Keratinocyte (primary cell): ENCODE measurements around the gene SHROOM3. TPM values are rescaled to one million over a fixed set of nuclear protein-coding genes. Genes with fewer than 3 reads are reported as not detected.

ENCODE experiments used
- DNase-seq: peaks from one replicate; pipeline ENCODE4 v3.0.0-alpha.2; 2011; ENCODE audit warnings: low read depth, missing footprints, low spot score
- FAIRE-seq: peaks from 2 replicates; lab custom pipeline; 2011; peaks lifted over from hg19 to GRCh38; lab: Jason Lieb, UNC
- H2AFZ ChIP-seq: 2 replicates; pipeline ENCODE4 v1.6.0; 2012; ENCODE audit warnings: low read length, control low read depth, inconsistent platforms; ENCODE audit not compliant: control insufficient read depth
- H3K27ac ChIP-seq: 2 replicates; pipeline ENCODE4 v1.5.1; 2011; ENCODE audit warnings: low read length; ENCODE audit not compliant: control insufficient read depth, insufficient read depth
- H3K27me3 ChIP-seq: 3 replicates; pipeline ENCODE4 v1.6.0; 2011; ENCODE audit warnings: low read length; ENCODE audit not compliant: control insufficient read depth, insufficient read depth; ENCODE audit errors: extremely low read depth
- H3K36me3 ChIP-seq, 2 experiments: 2 replicates in 1 of 2; 3 replicates in 1 of 2; pipeline ENCODE4 v1.5.1; 2011; ENCODE audit warnings: low read length in 2 of 2, mild to moderate bottlenecking in 1 of 2; ENCODE audit not compliant: control insufficient read depth in 2 of 2, insufficient read depth in 2 of 2; ENCODE audit errors: extremely low read depth in 1 of 2
- H3K4me1 ChIP-seq: 3 replicates; pipeline ENCODE4 v1.5.1; 2011; ENCODE audit warnings: low read length; ENCODE audit not compliant: control insufficient read depth, insufficient read depth; ENCODE audit errors: extremely low read depth
- H3K4me2 ChIP-seq: 3 replicates; pipeline ENCODE4 v1.6.0; 2011; ENCODE audit warnings: low read depth, low read length; ENCODE audit not compliant: control insufficient read depth, insufficient read depth; ENCODE audit errors: extremely low read depth
- H3K4me3 ChIP-seq, 3 experiments: fragments of 200-600 bp in 1 of 3; sonication (generic) in 1 of 3; 2 replicates in 2 of 3; 3 replicates in 1 of 3; pipeline ENCODE4 v1.5.1; 2011 to 2016; ENCODE audit warnings: low read length in 3 of 3, mild to moderate bottlenecking in 3 of 3, control low read depth in 2 of 3, inconsistent platforms in 1 of 3, low read depth in 1 of 3, mixed read lengths in 1 of 3, mixed run types in 1 of 3, moderate library complexity in 1 of 3; ENCODE audit not compliant: control insufficient read depth in 2 of 3, insufficient read depth in 2 of 3; ENCODE audit errors: extremely low read depth in 1 of 3
- H3K79me2 ChIP-seq: 2 replicates; pipeline ENCODE4 v1.6.0; 2012; ENCODE audit warnings: low read length; ENCODE audit not compliant: control insufficient read depth, insufficient read depth
- H3K9ac ChIP-seq: 3 replicates; pipeline ENCODE4 v1.6.0; 2011; ENCODE audit warnings: low read length; ENCODE audit not compliant: control insufficient read depth, insufficient read depth; ENCODE audit errors: extremely low read depth
- H3K9me1 ChIP-seq: 3 replicates; pipeline ENCODE4 v1.6.0; 2011; ENCODE audit warnings: low read length; ENCODE audit not compliant: control insufficient read depth, insufficient read depth; ENCODE audit errors: extremely low read depth
- H3K9me3 ChIP-seq: 2 replicates; pipeline ENCODE4 v1.5.1; 2012; ENCODE audit warnings: low read depth, low read length; ENCODE audit not compliant: control insufficient read depth
- H4K20me1 ChIP-seq: 3 replicates; pipeline ENCODE4 v1.6.0; 2011; ENCODE audit warnings: low read length; ENCODE audit not compliant: control insufficient read depth, insufficient read depth; ENCODE audit errors: extremely low read depth
- EZH2 ChIP-seq: IDR thresholded peaks from one replicate; pipeline ENCODE4 v1.6.1; 2012; ENCODE audit warnings: inconsistent platforms, mild to moderate bottlenecking, low read length, moderate library complexity
- dilution Hi-C: fragments of 300-500 bp; cut with MboI; formaldehyde crosslinking; loops from one replicate; pipeline ENCODE4 v1.7.0; 2020; ENCODE audit warnings: low sequenced_read_pairs; ENCODE audit not compliant: extremely low pct_ligation_motif_present
- polyA plus RNA-seq, 5 experiments: library from polyadenylated mRNA; depleted of rRNA in 3 of 5; stranded (reverse) in 3 of 5; stranded (forward) in 1 of 5; unstranded in 1 of 5; fragments of >200 nt; gene quantifications; 1 replicate in 1 of 5; 2 replicates in 3 of 5; 3 replicates in 1 of 5; pipeline versions ENCODE4 v1.2.1 to v1.2.3, GENCODE V29; 2011 to 2012; ENCODE audit warnings: missing spikeins in 2 of 5, low read depth in 1 of 5, low replicate concordance in 1 of 5
- TF ChIP-seq, protein P1 (sequence below), 3 experiments: IDR thresholded peaks in 1 of 3; conservative IDR thresholded peaks in 1 of 3; optimal IDR thresholded peaks in 1 of 3; 2 replicates in 2 of 3; 3 replicates in 1 of 3; pipeline versions ENCODE3 to v1.5.1; 2011; ENCODE audit warnings: low read length in 3 of 3, mild to moderate bottlenecking in 3 of 3, moderate library complexity in 2 of 3, control low read depth in 1 of 3, inconsistent platforms in 1 of 3; ENCODE audit not compliant: insufficient read depth in 2 of 3; ENCODE audit errors: extremely low read depth in 1 of 3

Gene SHROOM3
- polyA plus RNA-seq, 1 donor (not counting 4 experiments of a cell fraction or from before 2014, with no cell fraction given), result 4.9 TPM

DNA sequence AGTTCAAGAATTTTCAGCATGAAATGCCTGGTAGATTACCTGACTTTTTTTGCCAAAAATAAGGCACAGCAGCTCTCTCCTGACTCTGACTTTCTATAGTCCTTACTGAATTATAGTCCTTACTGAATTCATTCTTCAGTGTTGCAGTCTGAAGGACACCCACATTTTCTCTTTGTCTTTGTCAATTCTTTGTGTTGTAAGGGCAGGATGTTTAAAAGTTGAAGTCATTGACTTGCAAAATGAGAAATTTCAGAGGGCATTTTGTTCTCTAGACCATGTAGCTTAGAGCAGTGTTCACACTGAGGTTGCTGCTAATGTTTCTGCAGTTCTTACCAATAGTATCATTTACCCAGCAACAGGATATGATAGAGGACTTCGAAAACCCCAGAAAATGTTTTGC, 295.0 kb downstream of the SHROOM3 start:
- no peak for DNase-seq
- Histone ChIP-seq H3K27me3 (no peaks in the 10 kb centered on the region), H3K9me3 (no peaks in the 10 kb centered on the region), H3K27ac (no peak overlapping the region), H3K36me3 (peaks cover 2 to 8% of the 10 kb centered on the region in 2 experiments), H3K4me2 (no peak overlapping the region), H3K9me1 (no peaks in the 10 kb centered on the region), H2AFZ (no peak overlapping the region), H3K4me1 (peaks cover 9% of the 10 kb centered on the region), H3K4me3 (no peak overlapping the region), H4K20me1 (no peaks in the 10 kb centered on the region), H3K79me2 (peaks cover 7% of the 10 kb centered on the region), H3K9ac (no peak overlapping the region)
- no peak for FAIRE-seq
- dilution Hi-C loops, result no loop called here
- TF ChIP-seq EZH2, result no peak
- TF ChIP-seq, protein P1, sequence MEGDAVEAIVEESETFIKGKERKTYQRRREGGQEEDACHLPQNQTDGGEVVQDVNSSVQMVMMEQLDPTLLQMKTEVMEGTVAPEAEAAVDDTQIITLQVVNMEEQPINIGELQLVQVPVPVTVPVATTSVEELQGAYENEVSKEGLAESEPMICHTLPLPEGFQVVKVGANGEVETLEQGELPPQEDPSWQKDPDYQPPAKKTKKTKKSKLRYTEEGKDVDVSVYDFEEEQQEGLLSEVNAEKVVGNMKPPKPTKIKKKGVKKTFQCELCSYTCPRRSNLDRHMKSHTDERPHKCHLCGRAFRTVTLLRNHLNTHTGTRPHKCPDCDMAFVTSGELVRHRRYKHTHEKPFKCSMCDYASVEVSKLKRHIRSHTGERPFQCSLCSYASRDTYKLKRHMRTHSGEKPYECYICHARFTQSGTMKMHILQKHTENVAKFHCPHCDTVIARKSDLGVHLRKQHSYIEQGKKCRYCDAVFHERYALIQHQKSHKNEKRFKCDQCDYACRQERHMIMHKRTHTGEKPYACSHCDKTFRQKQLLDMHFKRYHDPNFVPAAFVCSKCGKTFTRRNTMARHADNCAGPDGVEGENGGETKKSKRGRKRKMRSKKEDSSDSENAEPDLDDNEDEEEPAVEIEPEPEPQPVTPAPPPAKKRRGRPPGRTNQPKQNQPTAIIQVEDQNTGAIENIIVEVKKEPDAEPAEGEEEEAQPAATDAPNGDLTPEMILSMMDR (optimal IDR thresholded peaks at IDR 0.05 in 1 of 3, IDR thresholded peaks at IDR 0.05 in 1 of 3, conservative IDR thresholded peaks at IDR 0.05 in 1 of 3; ENCODE audit: extremely low read depth in 1 of 3, insufficient read depth in 2 of 3, low read length in 3 of 3), result no peak

DNA sequence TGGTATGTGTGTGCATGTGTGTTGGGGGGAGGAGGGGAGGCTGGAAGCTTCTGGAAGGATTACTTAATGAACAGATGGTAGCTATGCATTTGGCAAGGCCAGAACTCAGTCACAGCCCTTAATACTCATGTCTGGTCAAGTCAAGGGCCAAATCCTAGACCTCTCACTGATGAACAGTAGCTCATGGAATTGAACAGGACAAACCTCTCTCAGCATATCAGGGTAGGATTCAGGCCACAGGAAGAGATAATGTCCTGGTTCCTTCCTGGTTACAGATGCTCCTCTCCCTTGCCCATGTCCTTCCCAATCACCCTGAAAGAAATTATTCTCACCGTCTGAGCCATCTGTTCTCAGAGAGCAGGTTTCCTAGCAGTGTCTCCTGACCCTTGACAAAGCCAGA, 297.2 kb downstream of the SHROOM3 start:
- dilution Hi-C loops, result no loop called here
- H2AFZ ChIP-seq, result no peak overlapping the region
- H3K4me2 ChIP-seq, result no peak overlapping the region
- no peaks in the 10 kb centered on the region for H3K27me3 ChIP-seq
- H3K4me1 ChIP-seq, result no peaks in the 10 kb centered on the region
- H3K9ac ChIP-seq, result no peak overlapping the region
- no peak for FAIRE-seq
- H3K36me3 ChIP-seq, result peaks cover 0 to 10% of the 10 kb centered on the region in 2 experiments
- H3K27ac ChIP-seq, result no peak overlapping the region
- no peaks in the 10 kb centered on the region for H3K9me1 ChIP-seq
- no peak overlapping the region for H3K4me3 ChIP-seq
- H3K9me3 ChIP-seq, result no peaks in the 10 kb centered on the region
- H3K79me2 ChIP-seq, result peaks cover 5% of the 10 kb centered on the region
- H4K20me1 ChIP-seq, result no peaks in the 10 kb centered on the region
- TF ChIP-seq EZH2, result no peak
- TF ChIP-seq, protein P1 (optimal IDR thresholded peaks at IDR 0.05 in 1 of 3, IDR thresholded peaks at IDR 0.05 in 1 of 3, conservative IDR thresholded peaks at IDR 0.05 in 1 of 3; ENCODE audit: extremely low read depth in 1 of 3, insufficient read depth in 2 of 3, low read length in 3 of 3), result no peak
- no peak for DNase-seq
